HEK293T (cell line): ENCODE results near the gene DNER.

Source experiments
- CTCF ChIA-PET: fragments of 350-600 bp; formaldehyde crosslinking; extraction: SDS; loops from one replicate; lab custom pipeline; 2021; ENCODE audit warnings: antibody characterized with exemption, inconsistent platforms; lab: Yijun Ruan, JAX
- POLR2A ChIA-PET: fragments of 350-600 bp; formaldehyde crosslinking; extraction: SDS; loops from one replicate; lab custom pipeline; 2020; ENCODE audit warnings: antibody characterized with exemption, inconsistent platforms; lab: Yijun Ruan, JAX
- DNase-seq: peaks from one replicate; pipeline ENCODE4 v3.0.0; 2012; ENCODE audit warnings: mixed read lengths; ENCODE audit errors: extremely low spot score
- ARNT ChIP-seq: fragments of 450-650 bp; IDR thresholded peaks from 2 replicates; pipeline ENCODE4 v1.6.1; 2017; ENCODE audit warnings: mild to moderate bottlenecking
- BHLHE40 ChIP-seq: fragments of 450-650 bp; IDR thresholded peaks from 2 replicates; pipeline ENCODE4 v1.6.1; 2016; ENCODE audit warnings: mild to moderate bottlenecking, moderate library complexity, borderline replicate concordance
- CTBP1 ChIP-seq: fragments of 450-650 bp; IDR thresholded peaks from 2 replicates; pipeline ENCODE4 v1.6.1; 2016; ENCODE audit warnings: borderline replicate concordance
- ELF4 ChIP-seq: fragments of 450-650 bp; IDR thresholded peaks from 2 replicates; pipeline ENCODE4 v1.6.1; 2017; ENCODE audit warnings: antibody characterized with exemption
- FOXA1 ChIP-seq: fragments of 450-650 bp; IDR thresholded peaks from 2 replicates; pipeline ENCODE4 v1.6.1; 2016; ENCODE audit warnings: mild to moderate bottlenecking
- FOXK2 ChIP-seq: fragments of 450-650 bp; IDR thresholded peaks from 2 replicates; pipeline ENCODE4 v1.6.1; 2016; ENCODE audit warnings: mild to moderate bottlenecking
- FOXM1 ChIP-seq: fragments of 450-650 bp; IDR thresholded peaks from 2 replicates; pipeline ENCODE4 v1.6.1; 2017; ENCODE audit warnings: mild to moderate bottlenecking, borderline replicate concordance
- HDGF ChIP-seq: fragments of 450-650 bp; IDR thresholded peaks from 2 replicates; pipeline ENCODE4 v1.6.1; 2017; ENCODE audit warnings: antibody characterized with exemption, borderline replicate concordance
- L3MBTL2 ChIP-seq: fragments of 450-650 bp; conservative IDR thresholded peaks from 2 replicates; pipeline ENCODE4 v1.6.1; 2016; ENCODE audit warnings: mild to moderate bottlenecking
- LEF1 ChIP-seq: fragments of 450-650 bp; IDR thresholded peaks from 2 replicates; pipeline ENCODE4 v1.6.1; 2017; ENCODE audit warnings: mild to moderate bottlenecking, borderline replicate concordance
- NFRKB ChIP-seq: fragments of 450-650 bp; IDR thresholded peaks from 2 replicates; pipeline ENCODE4 v1.6.1; 2016; ENCODE audit warnings: mild to moderate bottlenecking, moderate library complexity
- SP1 ChIP-seq: fragments of 450-650 bp; IDR thresholded peaks from 2 replicates; pipeline ENCODE4 v1.6.1; 2017
- SUZ12 ChIP-seq: fragments of 450-650 bp; IDR thresholded peaks from 2 replicates; pipeline ENCODE4 v1.6.1; 2016; ENCODE audit warnings: mild to moderate bottlenecking
- TARDBP ChIP-seq: fragments of 450-650 bp; IDR thresholded peaks from 2 replicates; pipeline ENCODE4 v1.6.1; 2016
- ZNF384 ChIP-seq: fragments of 450-650 bp; IDR thresholded peaks from 2 replicates; pipeline ENCODE4 v1.6.1; 2016
- TF ChIP-seq, protein P1 (sequence below): fragments of 450-650 bp; IDR thresholded peaks from 2 replicates; pipeline ENCODE4 v1.6.1; 2016

DNER gene

DNA sequence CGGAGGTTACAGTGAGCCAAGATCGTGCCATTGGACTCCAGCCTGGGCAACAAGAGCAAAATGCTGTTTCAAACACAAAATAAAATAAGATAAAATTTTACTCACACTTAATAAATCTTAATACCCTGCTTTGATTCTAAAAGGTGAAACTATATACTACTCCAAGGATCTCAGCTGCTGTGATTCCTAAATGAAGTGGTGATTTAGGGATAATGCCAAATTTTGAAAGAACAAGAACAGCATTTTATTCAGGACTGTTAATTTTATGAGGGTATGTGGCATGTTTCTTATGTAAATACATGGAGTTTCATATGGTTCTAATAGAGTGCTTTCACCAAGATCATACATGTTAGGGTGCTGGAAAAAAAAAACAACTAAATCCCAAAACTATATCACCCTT, 243.6 kb downstream of the DNER start:
- no peak for TF ChIP-seq LEF1
- ChIA-PET CTCF (no interaction called here), POLR2A (no interaction called here)
- no peak for DNase-seq

DNA sequence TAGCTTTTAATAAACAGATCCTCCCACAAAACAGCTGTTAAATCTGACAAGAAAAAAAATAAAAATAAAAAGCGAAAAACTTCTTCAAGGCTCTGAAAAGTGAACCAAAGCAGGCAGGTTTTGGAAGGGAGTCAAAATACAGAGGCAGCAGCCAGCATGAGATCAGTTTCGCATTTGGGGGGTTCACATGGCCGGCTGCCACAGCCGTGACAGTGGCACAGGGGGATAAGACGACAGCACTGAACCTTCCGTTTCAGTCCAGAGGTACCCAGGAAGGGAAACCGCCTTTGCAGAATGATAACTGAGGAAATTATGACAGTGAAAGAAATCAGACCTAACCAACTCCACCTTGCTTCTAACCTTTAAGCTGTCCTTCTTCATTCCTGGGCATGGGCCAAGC, 246.6 kb downstream of the DNER start:
- ChIA-PET POLR2A (no interaction called here), CTCF (no interaction called here)
- no peak for DNase-seq
- TF ChIP-seq NFRKB (no peak), ZNF384 (no peak), LEF1 (no peak), HDGF (no peak), TARDBP (no peak), FOXA1 (no peak), ELF4 (no peak)

DNA sequence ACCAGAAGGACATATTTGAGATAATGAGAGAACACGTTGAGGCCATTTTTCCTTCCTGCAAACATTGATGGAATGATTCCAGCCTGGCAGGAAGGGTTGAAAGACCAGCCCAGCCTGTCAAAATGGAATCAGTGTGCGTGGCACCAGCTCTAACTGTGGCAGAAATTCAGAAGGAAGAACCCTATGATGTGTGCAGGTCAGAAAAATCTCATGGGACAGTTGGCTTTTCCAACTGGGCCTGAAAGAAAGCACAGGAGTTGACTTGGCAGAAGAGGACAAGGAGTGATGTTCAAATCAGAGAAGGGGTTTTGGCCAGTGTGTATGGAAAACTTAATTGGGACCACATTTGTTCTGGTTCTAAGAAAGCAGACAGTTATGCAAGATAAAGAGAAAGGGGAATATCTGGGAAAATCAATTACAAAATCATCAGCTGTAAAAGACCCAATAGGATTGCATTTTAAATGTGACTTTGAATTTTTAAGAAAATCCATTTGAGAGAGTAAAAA, 250.5 kb downstream of the DNER start:
- POLR2A ChIA-PET, result no interaction called here
- DNase-seq, result no peak
- no peak for TF ChIP-seq FOXM1
- TF ChIP-seq SUZ12, result no peak
- no peak for TF ChIP-seq ZNF384
- no peak for TF ChIP-seq ARNT
- no peak for TF ChIP-seq SP1
- TF ChIP-seq HDGF, result no peak
- TF ChIP-seq TARDBP, result no peak
- TF ChIP-seq NFRKB, result no peak
- no peak for TF ChIP-seq FOXA1
- TF ChIP-seq ELF4, result no peak
- no peak for TF ChIP-seq CTBP1
- CTCF ChIA-PET, result no interaction called here

DNA sequence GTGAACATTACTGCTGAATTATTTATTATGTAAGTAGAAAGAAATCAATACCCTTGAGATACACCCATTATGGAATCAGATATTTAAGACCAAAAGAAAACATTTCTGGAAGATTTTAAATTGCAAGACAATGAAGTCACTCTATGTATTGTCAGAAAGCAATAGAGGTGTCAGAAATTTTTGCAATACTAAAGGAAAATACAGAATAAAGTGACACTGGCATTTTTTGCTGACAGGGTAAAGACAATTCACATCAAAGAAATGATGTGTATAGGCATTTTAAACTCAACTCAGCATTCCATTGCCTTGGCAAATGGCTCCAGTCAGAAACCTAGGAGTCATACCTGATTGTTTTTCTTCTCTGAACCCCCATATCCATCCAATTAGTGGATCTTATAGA, 252.2 kb downstream of the DNER start:
- DNase-seq, result no peak
- POLR2A ChIA-PET, result no interaction called here
- CTCF ChIA-PET, result no interaction called here
- TF ChIP-seq BHLHE40, result no peak
- TF ChIP-seq TARDBP, result no peak

DNA sequence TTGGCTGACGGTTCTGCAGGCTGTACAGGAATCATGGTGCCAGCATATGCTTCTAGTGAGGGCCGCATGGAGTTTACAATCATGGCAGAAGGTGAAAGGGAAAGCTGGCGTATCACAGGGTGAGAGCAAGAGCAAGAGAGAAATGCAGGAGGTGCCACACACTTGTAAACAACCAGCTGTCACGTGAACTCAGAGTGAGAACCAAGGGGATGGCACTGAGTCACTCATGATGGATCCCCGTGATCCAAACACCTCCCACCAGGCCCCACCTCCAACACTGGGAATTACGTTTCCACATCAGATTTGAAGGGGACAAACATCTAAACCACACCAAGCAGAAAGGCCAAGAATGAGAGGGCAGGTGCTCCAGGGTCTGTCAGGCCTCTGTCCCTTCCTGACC, 258.3 kb downstream of the DNER start:
- no peak for DNase-seq
- TF ChIP-seq, protein P1, sequence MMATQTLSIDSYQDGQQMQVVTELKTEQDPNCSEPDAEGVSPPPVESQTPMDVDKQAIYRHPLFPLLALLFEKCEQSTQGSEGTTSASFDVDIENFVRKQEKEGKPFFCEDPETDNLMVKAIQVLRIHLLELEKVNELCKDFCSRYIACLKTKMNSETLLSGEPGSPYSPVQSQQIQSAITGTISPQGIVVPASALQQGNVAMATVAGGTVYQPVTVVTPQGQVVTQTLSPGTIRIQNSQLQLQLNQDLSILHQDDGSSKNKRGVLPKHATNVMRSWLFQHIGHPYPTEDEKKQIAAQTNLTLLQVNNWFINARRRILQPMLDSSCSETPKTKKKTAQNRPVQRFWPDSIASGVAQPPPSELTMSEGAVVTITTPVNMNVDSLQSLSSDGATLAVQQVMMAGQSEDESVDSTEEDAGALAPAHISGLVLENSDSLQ, result no peak
- TF ChIP-seq SP1, result no peak
- no peak for TF ChIP-seq ARNT
- no peak for TF ChIP-seq SUZ12
- no peak for TF ChIP-seq L3MBTL2
- no peak for TF ChIP-seq LEF1
- no peak for TF ChIP-seq FOXA1
- no peak for TF ChIP-seq FOXK2
- no peak for TF ChIP-seq ZNF384
- no peak for TF ChIP-seq CTBP1
- TF ChIP-seq NFRKB, result no peak
- TF ChIP-seq HDGF, result no peak
- no peak for TF ChIP-seq TARDBP
- TF ChIP-seq ELF4, result no peak
- TF ChIP-seq FOXM1, result no peak
- TF ChIP-seq BHLHE40, result no peak
- ChIA-PET POLR2A (no interaction called here), CTCF (no interaction called here)

DNA sequence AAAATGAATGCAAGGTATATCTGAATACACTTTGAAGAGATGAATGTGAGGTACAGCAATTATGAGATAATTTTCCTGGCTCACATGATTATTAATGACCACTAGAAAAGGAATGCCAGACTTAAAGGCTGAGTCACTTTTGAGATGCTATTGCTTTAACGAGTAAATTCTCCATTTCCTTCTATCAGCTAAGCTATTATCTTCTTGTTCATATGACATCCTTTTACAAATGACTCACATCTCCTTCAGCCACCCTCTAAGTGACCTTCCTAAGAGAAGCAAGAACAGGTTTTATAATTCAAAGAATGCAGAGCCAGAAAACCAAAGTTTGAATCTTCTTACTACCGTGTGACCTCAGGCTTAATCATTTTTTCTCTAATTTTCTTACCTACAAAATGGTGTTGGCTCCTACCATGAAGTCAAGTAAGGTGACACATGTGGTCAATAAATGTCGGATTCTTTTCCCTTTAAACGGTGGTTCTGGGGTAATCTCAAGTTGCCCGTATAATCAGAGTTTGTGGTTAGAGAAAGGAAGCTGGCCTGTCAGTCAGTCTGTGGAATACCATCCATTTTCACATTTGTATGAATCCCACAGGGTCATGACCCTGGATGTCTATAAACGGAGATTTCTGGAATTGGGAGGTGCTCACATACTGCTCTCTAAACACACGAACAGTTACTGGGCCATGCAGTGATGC, 259.3 kb downstream of the DNER start:
- no peak for DNase-seq
- CTCF ChIA-PET, result no interaction called here
- POLR2A ChIA-PET, result no interaction called here
- TF ChIP-seq BHLHE40, result no peak
- TF ChIP-seq SP1, result no peak
- TF ChIP-seq ZNF384, result no peak
- no peak for TF ChIP-seq LEF1
- no peak for TF ChIP-seq NFRKB
- no peak for TF ChIP-seq CTBP1
- TF ChIP-seq FOXM1, result no peak

DNA sequence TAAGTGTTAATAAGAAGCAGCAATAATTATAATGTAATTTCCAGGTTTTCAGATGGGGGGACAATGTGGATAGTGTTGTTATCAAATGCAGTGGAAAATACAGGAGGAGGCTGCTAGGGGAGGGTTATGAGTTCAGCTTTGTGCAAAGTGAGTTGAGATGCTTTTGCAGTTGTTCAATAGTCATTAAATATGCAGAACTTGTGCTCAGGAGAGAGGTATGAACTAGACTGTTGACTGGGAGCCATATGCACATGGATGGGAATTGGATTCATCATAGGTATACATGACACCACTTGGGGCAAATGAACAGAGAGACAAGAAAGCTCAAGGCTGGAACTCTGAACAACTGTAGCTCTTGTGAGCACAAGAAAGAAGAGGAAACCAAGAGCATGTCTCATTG, 261.1 kb downstream of the DNER start:
- ChIA-PET POLR2A (no interaction called here), CTCF (no interaction called here)
- TF ChIP-seq, protein P1, result no peak
- TF ChIP-seq BHLHE40 (no peak), TARDBP (no peak), FOXA1 (no peak), CTBP1 (no peak), ARNT (no peak), ZNF384 (no peak), L3MBTL2 (no peak), HDGF (no peak), NFRKB (no peak), ELF4 (no peak), FOXK2 (no peak), SUZ12 (no peak), FOXM1 (no peak)
- DNase-seq, result no peak
